Activated naive CD8-positive, alpha-beta T cell treated with anti-CD3 and anti-CD28 coated beads, Interleukin-2, amount 50 U/mL, for 24 hours (primary cell): Measurements from ENCODE around the gene NOMO2.
"Not testable (repeated sequence)": the region's sequence is repeated elsewhere in the genome, so short reads cannot be mapped to it uniquely, and the experiment has no call there.

Source experiments
- ATAC-seq: fragments of 150-1000 bp; cut with Tn5 transposase; one replicate; pipeline ENCODE4 v1.10.0; 2021
- DNase-seq: peaks from one replicate; pipeline ENCODE4 v3.0.0; 2021
- H3K27ac Mint-ChIP-seq: one replicate; pipeline ENCODE4 v1.8.0; 2021; ENCODE audit warnings: mild to moderate bottlenecking, mixed read lengths
- H3K27me3 Mint-ChIP-seq: one replicate; pipeline ENCODE4 v1.8.0; 2021; ENCODE audit warnings: mixed read lengths
- H3K36me3 Mint-ChIP-seq: one replicate; pipeline ENCODE4 v1.8.0; 2021; ENCODE audit warnings: low read depth, mixed read lengths
- H3K4me1 Mint-ChIP-seq: one replicate; pipeline ENCODE4 v1.8.0; 2021; ENCODE audit warnings: mixed read lengths
- H3K4me3 Mint-ChIP-seq: one replicate; pipeline ENCODE4 v1.8.0; 2021; ENCODE audit warnings: mild to moderate bottlenecking, moderate library complexity, mixed read lengths
- H3K9me3 Mint-ChIP-seq: one replicate; pipeline ENCODE4 v1.8.0; 2021; ENCODE audit warnings: mixed read lengths

NOMO2 gene

GRCh38 chr16:18586560-18587540 lies 25.0 kb upstream of the NOMO2 start:
- not testable (repeated sequence) for H3K9me3 Mint-ChIP-seq, H3K4me3 Mint-ChIP-seq, DNase-seq, H3K27me3 Mint-ChIP-seq, H3K36me3 Mint-ChIP-seq, ATAC-seq, H3K27ac Mint-ChIP-seq, H3K4me1 Mint-ChIP-seq

GRCh38 chr16:18585789-18586188 lies 23.9 kb upstream of the NOMO2 start:
- ATAC-seq, H3K4me1 Mint-ChIP-seq, H3K9me3 Mint-ChIP-seq, H3K36me3 Mint-ChIP-seq, DNase-seq, H3K4me3 Mint-ChIP-seq, H3K27ac Mint-ChIP-seq, H3K27me3 Mint-ChIP-seq: not testable (repeated sequence)

GRCh38 chr16:18582902-18583301 lies 21.0 kb upstream of the NOMO2 start:
- Mint-ChIP-seq H3K9me3 (no peaks in the 10 kb centered on the region), H3K27ac (no peak overlapping the region), H3K27me3 (peaks cover 2% of the 10 kb centered on the region), H3K4me1 (no peaks in the 10 kb centered on the region), H3K36me3 (no peaks in the 10 kb centered on the region), H3K4me3 (no peak overlapping the region)
- DNase-seq: no peak
- ATAC-seq: no peak

GRCh38 chr16:18580396-18580795 lies 18.5 kb upstream of the NOMO2 start:
- not testable (repeated sequence) for ATAC-seq, H3K36me3 Mint-ChIP-seq, DNase-seq, H3K27ac Mint-ChIP-seq, H3K9me3 Mint-ChIP-seq, H3K4me1 Mint-ChIP-seq, H3K4me3 Mint-ChIP-seq, H3K27me3 Mint-ChIP-seq

GRCh38 chr16:18579261-18579660 lies 17.4 kb upstream of the NOMO2 start:
- not testable (repeated sequence) for H3K27ac Mint-ChIP-seq, H3K4me3 Mint-ChIP-seq, DNase-seq, H3K36me3 Mint-ChIP-seq, H3K27me3 Mint-ChIP-seq, ATAC-seq, H3K4me1 Mint-ChIP-seq, H3K9me3 Mint-ChIP-seq

- not testable (repeated sequence) for DNase-seq, H3K9me3 Mint-ChIP-seq, H3K4me1 Mint-ChIP-seq, H3K27me3 Mint-ChIP-seq, H3K36me3 Mint-ChIP-seq, ATAC-seq, H3K27ac Mint-ChIP-seq, H3K4me3 Mint-ChIP-seq
Observed at GRCh38 chr16:18577942-18578341, 16.0 kb upstream of the NOMO2 start.

- not testable (repeated sequence) for H3K9me3 Mint-ChIP-seq, H3K36me3 Mint-ChIP-seq, H3K4me3 Mint-ChIP-seq, H3K27me3 Mint-ChIP-seq, ATAC-seq, H3K4me1 Mint-ChIP-seq, H3K27ac Mint-ChIP-seq, DNase-seq
Observed at GRCh38 chr16:18575945-18576344, 14.0 kb upstream of the NOMO2 start.

GRCh38 chr16:18575298-18575917 lies 13.5 kb upstream of the NOMO2 start:
- H3K36me3 Mint-ChIP-seq, H3K4me3 Mint-ChIP-seq, DNase-seq, H3K4me1 Mint-ChIP-seq, H3K27ac Mint-ChIP-seq, H3K27me3 Mint-ChIP-seq, ATAC-seq, H3K9me3 Mint-ChIP-seq: not testable (repeated sequence)

GRCh38 chr16:18573887-18574286 lies 12.0 kb upstream of the NOMO2 start:
- DNase-seq, H3K27me3 Mint-ChIP-seq, H3K36me3 Mint-ChIP-seq, H3K9me3 Mint-ChIP-seq, ATAC-seq, H3K27ac Mint-ChIP-seq, H3K4me1 Mint-ChIP-seq, H3K4me3 Mint-ChIP-seq: not testable (repeated sequence)

GRCh38 chr16:18572973-18573372 lies 11.1 kb upstream of the NOMO2 start:
- not testable (repeated sequence) for H3K36me3 Mint-ChIP-seq, H3K9me3 Mint-ChIP-seq, H3K4me3 Mint-ChIP-seq, ATAC-seq, DNase-seq, H3K27me3 Mint-ChIP-seq, H3K27ac Mint-ChIP-seq, H3K4me1 Mint-ChIP-seq

- H3K36me3 Mint-ChIP-seq, H3K9me3 Mint-ChIP-seq, H3K4me3 Mint-ChIP-seq, ATAC-seq, H3K27ac Mint-ChIP-seq, H3K4me1 Mint-ChIP-seq, H3K27me3 Mint-ChIP-seq, DNase-seq: not testable (repeated sequence)
Observed at GRCh38 chr16:18571307-18571850, 9.5 kb upstream of the NOMO2 start.

GRCh38 chr16:18570529-18571306 lies 8.8 kb upstream of the NOMO2 start:
- not testable (repeated sequence) for H3K4me3 Mint-ChIP-seq, H3K27ac Mint-ChIP-seq, H3K4me1 Mint-ChIP-seq, H3K27me3 Mint-ChIP-seq, H3K36me3 Mint-ChIP-seq, DNase-seq, H3K9me3 Mint-ChIP-seq
- peak; percentile 26 for ATAC-seq

- H3K27me3 Mint-ChIP-seq, ATAC-seq, H3K9me3 Mint-ChIP-seq, H3K27ac Mint-ChIP-seq, H3K36me3 Mint-ChIP-seq, DNase-seq: not testable (repeated sequence)
- peak overlapping the region; percentile 71 for H3K4me3 Mint-ChIP-seq
- peaks cover 12% of the 10 kb centered on the region for H3K4me1 Mint-ChIP-seq
Observed at GRCh38 chr16:18560416-18561220, 1.3 kb downstream of the NOMO2 start.

- H3K27ac Mint-ChIP-seq, H3K36me3 Mint-ChIP-seq, H3K4me3 Mint-ChIP-seq, H3K9me3 Mint-ChIP-seq, ATAC-seq, DNase-seq, H3K4me1 Mint-ChIP-seq, H3K27me3 Mint-ChIP-seq: not testable (repeated sequence)
Observed at GRCh38 chr16:18553671-18554070, 8.2 kb downstream of the NOMO2 start.
